Fibroblast of villous mesenchyme (primary cell): Measurements from ENCODE around the gene XIRP1. TPM values are rescaled to one million over a fixed set of nuclear protein-coding genes. Genes with fewer than 3 reads are reported as not detected.
A peak's percentile ranks its signal among the peaks of the same experiment; 100 is the strongest.

Experiments
- DNase-seq: peaks from one replicate; pipeline ENCODE4 v3.0.0-alpha.2; 2010; ENCODE audit warnings: low read depth
- H3K4me3 ChIP-seq: 2 replicates; pipeline ENCODE4 v1.5.1; 2011; ENCODE audit warnings: low read depth, mild to moderate bottlenecking, low read length
- total RNA-seq: library from RNA; depleted of rRNA; stranded (reverse); fragments of >200 nt; gene quantifications from 2 replicates; pipeline ENCODE4 v1.2.3, GENCODE V29; 2012
- TF ChIP-seq, protein P1 (sequence below): IDR thresholded peaks from 2 replicates; pipeline ENCODE4 v1.5.1; 2012; ENCODE audit warnings: low read depth, mild to moderate bottlenecking, low read length; ENCODE audit not compliant: insufficient read depth

The XIRP1 gene
- total RNA-seq, 1 donor = not detected

DNA sequence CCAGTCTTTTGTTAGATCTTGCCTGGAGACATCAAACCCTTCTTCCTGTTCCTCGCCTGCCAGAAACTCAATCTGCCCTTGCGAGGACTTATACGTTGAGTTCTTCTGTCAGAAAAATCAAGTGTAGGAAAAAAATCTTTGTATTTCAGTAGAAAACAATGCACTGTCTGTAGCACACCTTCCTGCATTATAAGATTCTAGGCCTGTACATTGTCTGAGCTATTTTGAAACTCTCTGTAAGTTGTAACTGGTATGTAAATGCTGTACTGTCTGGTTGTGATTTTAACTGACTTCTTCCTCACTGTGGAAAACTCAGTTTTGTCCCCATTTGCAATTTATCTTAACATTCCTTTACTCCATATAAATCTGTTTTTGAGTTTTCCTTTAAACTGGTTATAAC, 17.7 kb upstream of the XIRP1 start:
- no peak for DNase-seq
- TF ChIP-seq, protein P1, sequence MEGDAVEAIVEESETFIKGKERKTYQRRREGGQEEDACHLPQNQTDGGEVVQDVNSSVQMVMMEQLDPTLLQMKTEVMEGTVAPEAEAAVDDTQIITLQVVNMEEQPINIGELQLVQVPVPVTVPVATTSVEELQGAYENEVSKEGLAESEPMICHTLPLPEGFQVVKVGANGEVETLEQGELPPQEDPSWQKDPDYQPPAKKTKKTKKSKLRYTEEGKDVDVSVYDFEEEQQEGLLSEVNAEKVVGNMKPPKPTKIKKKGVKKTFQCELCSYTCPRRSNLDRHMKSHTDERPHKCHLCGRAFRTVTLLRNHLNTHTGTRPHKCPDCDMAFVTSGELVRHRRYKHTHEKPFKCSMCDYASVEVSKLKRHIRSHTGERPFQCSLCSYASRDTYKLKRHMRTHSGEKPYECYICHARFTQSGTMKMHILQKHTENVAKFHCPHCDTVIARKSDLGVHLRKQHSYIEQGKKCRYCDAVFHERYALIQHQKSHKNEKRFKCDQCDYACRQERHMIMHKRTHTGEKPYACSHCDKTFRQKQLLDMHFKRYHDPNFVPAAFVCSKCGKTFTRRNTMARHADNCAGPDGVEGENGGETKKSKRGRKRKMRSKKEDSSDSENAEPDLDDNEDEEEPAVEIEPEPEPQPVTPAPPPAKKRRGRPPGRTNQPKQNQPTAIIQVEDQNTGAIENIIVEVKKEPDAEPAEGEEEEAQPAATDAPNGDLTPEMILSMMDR = no peak
- no peak overlapping the region for H3K4me3 ChIP-seq

DNA sequence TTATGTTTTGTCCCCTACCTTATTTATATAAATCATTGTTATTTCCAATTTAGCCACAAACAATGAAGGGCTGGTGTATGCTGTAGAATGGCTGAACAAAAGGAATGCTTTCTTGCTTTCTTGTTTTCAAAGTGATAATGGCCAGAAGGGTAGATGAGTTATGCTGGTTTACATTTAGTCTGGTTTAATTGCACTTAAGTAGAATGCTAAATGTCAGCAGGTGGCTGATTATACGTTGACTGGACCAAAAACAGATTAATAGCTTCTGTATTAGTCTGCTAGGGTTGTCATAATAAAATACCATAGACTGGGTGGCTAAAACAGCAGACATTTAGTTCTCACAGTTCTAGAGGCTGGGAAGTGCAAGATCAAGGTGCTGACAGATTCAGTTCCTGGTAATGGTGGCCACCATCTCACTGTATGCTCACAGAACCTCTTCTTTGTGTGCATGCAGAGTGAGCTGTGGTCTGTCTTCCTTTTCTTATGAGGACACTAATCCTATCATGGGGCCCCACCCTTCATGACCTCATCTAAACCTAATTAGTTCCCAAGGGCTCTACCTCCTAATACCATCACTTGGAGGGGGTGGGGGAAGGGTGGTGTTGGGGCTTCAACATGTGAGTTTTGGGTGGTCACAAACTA, 17.1 kb upstream of the XIRP1 start:
- TF ChIP-seq, protein P1 = no peak
- no peak for DNase-seq
- no peak overlapping the region for H3K4me3 ChIP-seq

DNA sequence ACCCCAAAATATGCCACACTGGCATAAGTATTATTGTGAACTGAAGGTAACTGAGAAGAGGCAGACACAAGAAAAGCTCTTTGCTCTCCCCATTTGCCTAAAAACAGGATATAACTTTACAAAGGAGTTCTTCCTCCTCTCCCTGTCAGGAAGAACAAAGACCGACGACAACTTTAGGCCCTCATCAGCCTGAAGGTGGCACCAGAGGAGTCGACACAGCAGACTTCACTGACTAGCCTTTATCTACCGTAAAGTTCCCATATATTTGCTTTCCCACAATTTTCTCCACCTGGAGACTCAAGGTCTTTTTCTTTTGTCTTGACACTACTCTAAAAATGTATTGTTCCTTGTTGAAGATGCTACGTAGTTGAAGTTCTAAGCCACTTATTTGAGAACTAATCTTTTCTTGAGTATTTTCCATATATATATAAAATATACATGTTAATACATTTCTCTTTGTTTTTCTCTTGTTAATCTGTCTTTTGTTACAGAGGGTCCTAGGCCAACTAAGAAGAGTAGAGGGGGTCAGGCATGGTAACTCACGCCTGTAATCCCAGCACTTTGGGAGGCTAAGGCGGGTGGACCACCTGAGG, 16.2 kb upstream of the XIRP1 start:
- TF ChIP-seq, protein P1 = peak; percentile 75
- DNase-seq = peak; percentile 56
- H3K4me3 ChIP-seq = no peak overlapping the region

DNA sequence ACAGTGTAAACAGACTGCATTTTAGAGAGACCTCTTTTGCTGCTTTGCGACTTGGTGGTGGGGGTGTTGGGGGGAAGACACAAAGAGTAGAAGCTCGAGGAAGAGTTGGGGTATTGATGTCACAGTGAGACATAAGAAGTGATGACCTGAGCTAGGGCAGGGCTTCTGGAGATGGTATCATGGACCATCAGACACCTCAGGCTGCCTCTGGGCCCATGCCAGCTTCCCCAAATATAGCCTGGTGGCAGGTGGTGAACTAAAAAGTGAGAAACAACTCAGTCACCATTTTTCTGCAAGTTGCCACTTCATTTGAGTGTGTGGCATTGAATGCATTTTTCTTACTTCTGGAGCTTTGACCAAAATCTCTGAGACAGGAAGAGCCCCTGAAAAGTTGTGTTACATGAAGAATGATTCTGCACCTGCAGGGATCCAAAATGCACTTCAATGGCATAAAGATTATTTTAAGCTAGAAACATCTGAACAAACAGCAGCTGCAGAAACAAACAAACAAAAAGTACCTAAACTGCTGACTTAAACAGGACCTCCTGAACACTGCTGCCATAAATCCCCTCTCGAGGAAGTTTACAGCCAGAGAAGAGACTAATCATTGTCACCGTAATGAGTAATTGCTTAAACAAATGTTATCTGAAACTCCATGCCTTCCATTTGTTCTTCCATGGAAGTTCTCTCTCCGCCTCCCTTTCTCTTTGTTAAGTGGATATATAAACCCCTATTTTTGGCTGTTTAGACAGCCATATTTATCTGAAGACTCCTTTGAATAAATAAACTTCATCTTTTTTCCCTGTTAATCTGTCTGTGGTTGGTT, 15.2 kb upstream of the XIRP1 start:
- no peak for DNase-seq

DNA sequence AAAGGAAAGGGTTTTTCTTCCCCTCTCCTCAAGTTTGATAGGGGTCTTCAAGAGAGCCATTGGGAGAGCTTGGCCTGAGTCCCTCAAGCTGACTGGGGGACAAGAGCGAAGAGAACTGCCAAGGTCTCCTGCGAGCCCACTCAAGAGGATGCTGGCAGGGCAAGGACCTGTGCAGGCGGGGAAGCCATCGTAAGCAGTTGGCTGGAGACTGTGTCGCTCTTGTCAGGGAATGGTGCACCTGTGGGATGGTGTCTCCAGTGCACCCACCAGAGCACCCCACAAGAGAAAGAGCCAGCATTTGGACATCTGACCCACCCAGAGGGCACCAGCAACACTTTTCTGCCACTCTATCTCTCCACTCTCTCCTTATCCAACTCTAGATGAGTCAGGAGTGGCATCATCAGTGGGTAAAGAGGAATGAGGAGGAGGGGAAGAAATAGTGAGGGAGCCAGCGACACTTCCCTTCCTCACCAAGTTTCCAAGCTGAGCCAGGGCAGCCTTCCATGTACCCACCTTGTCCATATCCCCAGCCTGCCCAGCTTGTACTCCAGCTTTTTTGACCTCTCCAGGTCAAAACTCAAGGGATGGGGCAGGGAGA, 13.6 kb upstream of the XIRP1 start:
- H3K4me3 ChIP-seq = no peak overlapping the region
- TF ChIP-seq, protein P1 = no peak
- no peak for DNase-seq

More for the DNA sequence above, 15.2 kb upstream of the XIRP1 start:
- TF ChIP-seq, protein P1 = no peak
- no peak overlapping the region for H3K4me3 ChIP-seq

DNA sequence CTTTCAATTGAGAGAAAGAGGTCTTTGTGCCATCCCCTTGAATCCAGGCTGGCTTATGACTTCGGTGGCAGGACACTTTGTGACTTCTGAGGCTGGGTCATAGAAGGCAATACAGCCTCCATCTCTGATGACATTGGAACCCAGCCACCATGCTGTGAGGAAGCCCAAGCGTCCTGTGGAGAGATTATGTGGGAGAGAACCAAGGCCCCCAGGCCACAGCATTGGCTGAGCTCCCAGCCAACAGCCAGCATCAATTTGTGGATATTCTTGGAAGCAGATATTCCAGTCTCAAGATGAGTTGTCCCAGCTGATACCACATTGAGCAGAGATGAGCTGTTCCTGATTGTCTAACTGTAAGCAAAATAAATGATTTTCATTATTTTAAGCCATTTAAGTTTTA, 12.7 kb upstream of the XIRP1 start:
- DNase-seq = no peak
- TF ChIP-seq, protein P1 = no peak
- no peak overlapping the region for H3K4me3 ChIP-seq
